ENCODE measurements around the gene GUCY2D.

GRCh38 chr17:7977039-7977438, 25.4 kb upstream of the GUCY2D start:
- TF ChIP-seq REST (IDR thresholded peaks at IDR 0.05; ENCODE audit: borderline replicate concordance) (no peak), CTCF (IDR thresholded peaks at IDR 0.05; ENCODE audit: poor library complexity, severe bottlenecking) (no peak), EZH2 (IDR thresholded peaks at IDR 0.05; ENCODE audit: borderline replicate concordance, insufficient read depth, low read length, poor library complexity, severe bottlenecking) (no peak), TAF1 (IDR thresholded peaks at IDR 0.05; ENCODE audit: low read depth) (no peak), EP300 (conservative IDR thresholded peaks at IDR 0.05; ENCODE audit: poor library complexity, severe bottlenecking) (no peak), RAD21 (conservative IDR thresholded peaks at IDR 0.05) (no peak)

Measured in neural cell (in vitro differentiated cells).